Stimulated activated CD4-positive, alpha-beta T cell treated with anti-CD3 and anti-CD28 coated beads, Interleukin-15, amount 100 ng/mL, for 48 hours (primary cell): ENCODE measurements around the gene CUEDC1.
"Not testable (repeated sequence)": the region's sequence is repeated elsewhere in the genome, so short reads cannot be mapped to it uniquely, and the experiment has no call there.

Source experiments
- DNase-seq, 2 donors: peaks; one replicate each; pipeline ENCODE4 v3.0.0-alpha.2; 2020; ENCODE audit warnings: low read depth in 2 of 2

CUEDC1 gene

DNA sequence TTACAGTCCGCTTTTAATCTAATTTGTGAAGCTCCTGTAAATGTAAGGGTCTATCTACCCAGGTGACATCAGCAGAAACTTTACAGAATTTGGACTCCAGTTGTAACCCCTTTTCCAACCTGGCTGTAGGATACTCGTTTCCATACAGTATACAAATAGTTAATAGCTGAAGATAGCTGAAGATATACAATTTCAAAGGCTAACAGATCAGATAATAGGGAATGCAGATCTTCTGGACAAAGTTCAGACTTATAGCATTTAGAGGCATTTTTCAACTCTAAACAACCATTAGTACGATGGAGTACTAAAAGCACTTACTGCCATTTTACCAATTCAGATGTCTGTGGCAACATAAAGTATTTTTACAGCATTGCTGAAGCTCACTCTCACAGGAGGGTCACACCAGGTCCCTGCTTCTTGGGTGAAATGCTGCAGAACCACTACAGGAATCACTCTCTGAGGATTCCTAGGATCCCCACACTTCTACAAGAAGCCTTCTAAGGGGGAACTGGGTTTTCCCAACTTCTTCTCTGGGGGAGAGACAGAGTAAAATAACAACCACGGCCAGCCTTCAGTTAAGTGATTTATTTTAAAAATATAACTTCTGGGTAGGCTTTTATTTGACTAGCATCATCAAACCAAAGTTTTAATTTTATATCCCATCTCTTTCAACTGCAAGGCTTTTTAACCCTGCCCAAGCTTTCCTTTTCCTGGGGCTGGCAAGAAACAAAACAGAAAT is 29.9 kb upstream of the CUEDC1 start:
- DNase-seq, result no peak

DNA sequence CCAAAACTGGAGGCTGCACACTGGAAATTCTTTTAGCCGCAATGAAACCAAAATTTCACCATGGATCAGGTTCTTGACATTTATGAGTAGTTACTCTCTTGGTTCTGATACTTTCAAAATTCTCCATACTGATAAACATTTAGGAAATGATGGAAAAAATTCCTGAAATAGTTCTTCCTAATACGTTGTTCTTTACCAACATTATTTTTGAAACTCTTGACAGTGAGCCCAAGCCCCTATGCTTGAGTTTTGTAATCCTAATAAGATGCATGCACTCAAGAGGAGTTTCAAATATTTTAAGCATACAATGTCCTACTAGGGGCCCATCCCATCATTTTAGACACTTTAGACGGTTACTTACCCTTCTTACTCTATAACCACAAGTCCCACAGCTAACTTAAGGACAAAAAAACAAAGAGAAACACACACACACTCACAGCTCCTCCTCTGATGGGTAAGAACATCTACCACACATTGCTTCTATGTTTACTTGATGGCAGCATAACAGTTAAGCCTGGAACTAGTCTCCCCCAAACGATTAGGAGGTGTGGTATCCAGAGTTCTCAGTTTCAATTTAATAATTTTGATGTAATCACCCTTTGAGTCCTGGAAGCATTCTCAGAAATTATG is 29.2 kb upstream of the CUEDC1 start:
- no peak for DNase-seq

DNA sequence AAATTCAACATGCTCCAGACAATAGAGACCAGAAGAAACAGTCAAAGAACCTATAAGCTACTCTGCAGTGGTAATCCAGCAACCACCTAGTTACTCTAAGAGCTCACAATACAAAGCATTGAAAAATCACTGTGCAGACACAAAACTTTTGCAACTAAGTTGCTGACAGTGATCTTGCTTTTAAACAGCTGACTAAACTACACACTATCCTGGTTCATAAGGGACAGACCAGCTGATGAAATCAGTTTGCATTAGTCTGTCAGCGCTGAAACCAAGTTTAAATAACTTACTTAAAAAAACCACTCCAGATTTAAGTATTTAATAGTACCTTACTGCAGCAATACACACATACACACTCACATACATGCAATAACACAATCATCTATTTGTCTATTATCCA is 28.2 kb upstream of the CUEDC1 start:
- DNase-seq, result no peak

DNA sequence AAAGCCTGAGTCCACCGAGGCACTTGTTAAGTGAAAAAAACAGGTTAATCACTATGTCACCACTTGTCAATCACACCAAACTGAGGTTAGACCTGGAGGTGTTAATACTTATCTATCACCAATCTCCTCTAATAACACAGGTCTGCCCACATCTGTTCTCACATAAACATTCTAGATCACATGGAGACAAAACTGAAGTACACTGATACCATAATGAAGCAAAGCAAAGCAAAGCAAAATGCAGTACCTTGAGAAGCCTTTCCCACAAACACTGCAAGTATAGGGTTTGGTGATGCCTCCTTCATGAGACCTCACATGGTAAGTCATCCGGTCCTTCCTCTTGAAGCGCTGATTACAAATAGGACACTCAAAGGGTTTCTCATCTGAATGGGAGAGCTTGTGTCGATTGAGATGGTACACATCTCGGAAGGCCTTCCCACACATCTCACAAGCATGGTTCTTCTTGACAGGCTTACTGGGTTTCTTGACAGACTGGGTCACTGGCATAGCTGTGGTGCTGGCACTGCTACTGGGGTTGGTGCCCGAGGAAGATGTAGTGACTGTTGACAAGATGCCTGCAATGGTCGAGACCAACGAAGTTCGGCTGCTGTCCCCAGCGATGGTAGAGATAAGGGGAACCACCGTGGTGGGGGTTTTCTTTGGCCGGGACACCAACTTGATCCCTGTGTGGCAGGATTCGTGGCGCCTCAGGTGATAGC is 27.4 kb upstream of the CUEDC1 start:
- no peak for DNase-seq

DNA sequence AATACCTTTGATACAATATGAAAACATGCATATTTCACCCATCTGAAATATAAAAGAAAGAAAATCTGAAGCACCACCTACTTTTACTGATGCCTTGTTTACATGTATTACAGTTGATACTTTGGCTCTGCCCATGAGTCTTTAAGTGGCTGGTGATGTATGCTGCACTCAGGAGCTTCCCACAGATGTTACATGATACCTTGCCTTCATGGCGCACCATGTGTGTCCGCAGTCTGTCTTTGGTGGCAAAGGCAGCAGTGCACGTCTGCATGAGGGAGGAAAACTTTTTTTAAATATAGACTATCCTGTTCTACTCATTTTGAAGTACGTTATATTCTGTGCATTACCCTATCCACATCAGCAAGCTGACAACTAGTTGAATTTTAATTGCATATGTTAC is 25.3 kb upstream of the CUEDC1 start:
- no peak for DNase-seq

DNA sequence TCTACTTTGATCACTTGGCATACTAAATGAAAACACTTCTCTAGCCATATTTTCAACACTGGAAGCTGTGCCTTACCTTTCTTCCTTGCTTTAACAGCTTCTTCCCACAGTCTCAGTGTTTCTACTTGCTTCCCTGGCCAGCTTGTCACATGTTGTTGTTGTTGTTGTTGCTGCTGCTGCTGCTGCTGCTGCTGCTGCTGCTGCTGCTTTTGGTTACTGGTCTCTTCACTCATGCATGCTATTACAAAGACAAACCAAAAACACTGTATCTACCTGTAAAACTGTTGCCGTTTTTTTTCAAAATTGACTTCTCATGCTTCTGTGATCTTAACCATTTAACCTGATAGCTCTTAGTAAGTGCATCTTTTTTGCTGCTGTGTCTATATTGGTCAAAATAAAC is 23.9 kb upstream of the CUEDC1 start:
- DNase-seq, result no peak

DNA sequence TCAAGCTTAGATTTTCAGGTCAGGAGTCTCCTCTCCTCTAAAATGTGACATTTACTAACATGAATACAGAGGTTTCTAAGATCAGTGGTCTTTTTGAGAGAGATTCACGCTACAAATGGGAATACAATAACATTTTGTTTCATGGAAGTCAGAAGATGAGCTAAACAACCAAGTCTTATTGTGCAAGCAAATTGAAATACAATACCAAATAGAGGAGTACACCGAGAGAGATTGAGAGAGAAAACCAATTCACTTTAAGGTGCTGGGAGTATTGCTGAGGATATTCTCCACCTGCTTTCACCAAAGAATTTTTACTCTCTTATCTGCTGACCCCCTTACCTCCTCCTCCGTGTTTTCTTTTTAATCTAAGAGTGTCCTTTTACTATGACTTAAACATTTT is 21.4 kb upstream of the CUEDC1 start:
- no peak for DNase-seq

DNA sequence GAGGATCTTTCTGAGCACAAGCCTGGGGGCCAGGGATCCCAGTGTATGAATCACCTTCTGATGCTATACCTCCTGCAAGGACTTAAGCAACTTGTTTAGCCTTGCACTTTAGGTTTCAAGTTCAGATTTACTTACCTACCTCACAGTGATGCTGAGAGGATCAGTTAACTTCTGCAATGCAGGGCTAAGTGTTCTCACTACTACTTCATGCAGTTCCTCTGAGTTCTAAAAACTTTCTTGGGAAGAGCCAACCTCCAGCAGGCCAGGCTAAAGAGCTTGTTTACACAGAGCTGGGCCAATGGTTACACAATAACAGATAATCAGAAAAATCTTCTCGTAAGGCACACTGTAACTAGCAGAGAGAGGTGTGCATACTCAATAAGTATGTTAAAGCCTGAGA is 19.8 kb upstream of the CUEDC1 start:
- DNase-seq, result no peak

DNA sequence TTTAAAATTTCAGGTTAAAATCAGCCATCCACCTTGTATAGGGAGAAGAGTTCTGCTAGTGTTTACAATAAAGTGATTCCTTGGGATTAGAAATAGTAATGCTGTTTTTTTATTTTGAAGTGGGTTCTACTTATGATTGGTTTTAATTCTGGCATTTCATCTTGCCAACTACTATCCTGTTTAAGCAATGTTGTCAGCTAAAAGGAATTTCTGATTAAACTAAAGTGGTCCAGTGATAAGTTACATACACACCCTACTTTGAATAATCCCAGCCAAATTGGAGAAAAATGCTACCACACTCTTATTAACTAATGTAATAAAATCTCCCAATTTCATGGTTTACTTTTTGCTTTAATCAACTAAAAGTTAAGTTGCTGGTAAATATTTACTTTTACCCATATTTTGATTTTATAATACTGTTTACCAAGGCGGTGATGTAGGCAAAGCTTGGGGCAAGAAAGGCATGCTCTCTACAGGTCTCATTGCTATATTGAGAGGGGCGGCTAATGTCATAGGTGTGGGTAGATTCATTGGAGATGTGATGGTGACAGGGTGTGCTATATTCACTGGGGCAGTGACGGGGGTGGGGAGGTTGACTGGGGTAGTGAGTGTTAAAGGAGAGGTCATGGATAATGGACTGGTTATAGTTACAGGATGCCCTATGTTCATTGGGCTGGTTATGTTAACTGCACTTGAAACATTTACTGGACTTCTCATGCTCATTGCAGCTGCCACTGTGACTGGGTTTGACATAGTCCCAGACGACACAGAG is 19.0 kb upstream of the CUEDC1 start:
- not testable (repeated sequence) for DNase-seq

DNA sequence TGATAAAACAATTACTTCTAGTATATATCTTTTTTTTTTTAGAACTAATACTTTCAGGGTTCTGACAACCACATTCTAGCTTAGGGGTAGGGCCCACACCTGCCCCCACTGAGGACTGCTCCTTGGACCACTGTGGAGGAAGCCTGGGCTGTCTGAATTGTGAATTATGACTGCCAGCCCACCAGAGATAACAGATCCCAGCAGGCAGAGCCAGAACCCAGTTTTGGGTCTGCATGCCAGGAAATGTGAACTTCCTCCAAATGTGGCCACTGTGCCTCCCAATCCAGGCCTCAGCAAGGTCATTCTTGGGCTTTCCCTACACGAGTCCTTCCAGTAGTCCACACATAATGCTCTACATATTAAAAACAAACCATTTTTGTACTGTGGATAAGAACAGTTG is 16.9 kb upstream of the CUEDC1 start:
- no peak for DNase-seq

DNA sequence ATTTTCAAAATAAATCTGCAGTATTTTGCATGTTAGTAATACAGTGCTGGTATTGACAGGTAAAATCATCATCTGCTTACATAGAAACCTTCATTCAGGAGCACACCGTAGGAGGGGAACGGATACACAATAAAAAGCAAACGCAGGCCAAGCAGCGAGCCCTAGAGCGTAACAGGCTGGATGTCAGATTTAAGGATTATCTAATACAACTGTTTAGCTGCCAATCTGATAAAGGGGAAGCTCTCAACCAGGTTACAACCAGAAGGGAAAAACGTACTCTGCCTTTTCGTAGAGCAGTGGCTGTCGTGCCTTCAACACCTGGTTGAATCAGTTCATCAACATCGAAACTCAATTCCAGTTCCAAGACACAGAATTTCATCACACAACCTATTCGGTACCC is 16.4 kb upstream of the CUEDC1 start:
- DNase-seq, result no peak

DNA sequence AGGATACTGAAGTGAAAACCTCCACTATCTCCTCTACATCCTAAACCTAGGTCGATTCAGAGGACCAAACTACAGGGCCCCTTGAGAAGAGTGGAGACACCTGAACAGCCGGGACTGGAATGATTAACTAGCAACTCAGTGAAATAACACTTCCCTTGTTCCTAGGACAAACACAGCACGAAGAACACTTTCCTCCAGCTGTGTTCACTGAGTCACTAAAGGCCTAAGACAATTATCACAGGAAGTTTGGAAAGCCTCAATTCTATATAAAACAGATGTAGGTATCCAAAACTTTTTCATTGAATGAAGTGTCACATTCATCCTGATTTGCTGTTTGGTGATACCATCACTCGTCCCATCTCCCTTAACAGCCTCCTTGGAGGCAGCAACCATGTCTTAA is 15.5 kb upstream of the CUEDC1 start:
- no peak for DNase-seq

DNA sequence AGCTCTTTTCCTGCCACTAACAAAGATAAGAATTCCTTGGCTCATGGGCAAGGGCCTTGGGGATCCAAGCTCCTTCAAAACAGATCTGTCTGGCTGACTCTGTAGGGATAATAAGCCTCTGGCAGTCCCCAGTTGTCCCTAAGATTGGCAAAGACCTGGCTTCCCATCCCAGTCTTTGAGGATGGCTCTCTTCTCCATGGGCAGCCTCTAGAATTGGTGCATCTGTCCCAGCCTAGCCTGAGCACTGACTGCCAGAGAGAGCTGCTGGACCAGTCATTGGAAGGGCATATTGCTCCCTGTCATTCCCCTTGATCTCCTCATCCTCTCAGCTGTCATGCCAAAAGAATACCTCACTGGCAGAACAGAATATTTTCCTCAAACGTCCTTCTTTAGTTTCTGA is 13.2 kb upstream of the CUEDC1 start:
- no peak for DNase-seq

DNA sequence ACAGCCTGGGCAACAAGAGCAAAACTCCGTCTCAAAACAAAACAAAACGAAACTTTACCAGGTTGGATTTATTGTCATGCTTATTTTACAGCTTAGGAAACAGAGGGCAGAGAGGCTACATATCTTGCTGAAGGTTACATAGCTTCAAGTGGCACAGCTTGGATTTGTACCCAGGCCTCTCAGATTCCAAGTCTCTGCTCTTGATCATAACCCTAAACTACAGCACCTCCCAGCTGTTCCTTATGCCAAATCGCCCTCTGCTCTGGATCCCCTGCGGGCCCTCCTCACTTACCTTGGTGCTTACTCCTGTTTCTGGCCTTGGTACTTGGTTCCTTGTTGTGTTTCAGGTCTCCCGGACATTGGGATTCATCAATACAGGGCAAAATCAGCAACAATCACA is 11.7 kb upstream of the CUEDC1 start:
- no peak for DNase-seq

DNA sequence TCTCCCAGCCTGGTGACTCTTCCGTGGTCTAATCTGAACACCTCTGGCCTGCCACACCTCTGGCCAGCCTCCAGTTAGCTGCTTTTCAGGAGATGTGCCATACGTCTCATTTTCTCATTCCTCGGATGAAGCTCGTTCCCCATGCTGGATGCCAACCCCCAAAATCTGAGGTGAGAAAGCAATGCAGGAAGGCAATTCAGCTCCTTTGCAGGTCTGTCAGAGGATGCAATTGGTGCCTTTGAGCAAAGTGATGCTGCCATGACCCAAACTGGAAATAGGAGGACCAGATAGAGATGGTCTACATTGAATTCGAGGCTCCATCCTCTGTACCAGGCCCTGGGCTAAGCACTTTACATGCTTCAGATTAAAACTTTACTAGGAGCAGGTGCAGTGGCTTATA is 11.0 kb upstream of the CUEDC1 start:
- DNase-seq, result no peak

DNA sequence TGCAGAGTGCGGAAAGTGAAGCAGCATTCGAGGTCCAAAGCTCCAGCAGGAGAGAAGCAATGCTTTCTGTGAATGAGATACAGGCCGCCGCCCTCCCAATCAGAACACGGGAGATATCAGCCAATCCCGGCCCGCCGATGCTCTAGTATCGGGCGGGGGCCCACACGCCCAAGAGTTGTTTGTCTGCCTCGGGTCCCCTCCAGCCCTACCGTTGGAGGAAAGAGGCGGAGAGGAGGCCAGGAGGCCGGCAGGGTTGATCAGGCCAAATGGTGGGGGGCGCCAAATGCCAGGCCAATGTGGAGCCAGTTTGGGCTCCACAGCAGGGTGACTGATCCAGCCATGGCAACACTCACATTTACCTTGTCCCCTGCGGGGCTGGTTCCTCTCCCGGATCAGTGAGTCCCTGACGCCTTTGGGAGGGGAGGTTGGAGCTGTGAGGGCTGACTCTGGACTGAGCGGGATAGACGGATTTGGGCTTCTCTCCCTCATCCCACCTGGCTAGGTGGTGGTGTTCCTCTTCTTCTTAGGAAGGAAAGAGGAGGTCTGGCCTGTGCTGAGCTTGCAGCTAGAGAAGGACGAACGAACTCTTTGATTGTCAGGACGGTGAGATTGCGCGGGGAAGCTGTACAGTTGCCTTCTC is 10.4 kb upstream of the CUEDC1 start:
- DNase-seq, result no peak

DNA sequence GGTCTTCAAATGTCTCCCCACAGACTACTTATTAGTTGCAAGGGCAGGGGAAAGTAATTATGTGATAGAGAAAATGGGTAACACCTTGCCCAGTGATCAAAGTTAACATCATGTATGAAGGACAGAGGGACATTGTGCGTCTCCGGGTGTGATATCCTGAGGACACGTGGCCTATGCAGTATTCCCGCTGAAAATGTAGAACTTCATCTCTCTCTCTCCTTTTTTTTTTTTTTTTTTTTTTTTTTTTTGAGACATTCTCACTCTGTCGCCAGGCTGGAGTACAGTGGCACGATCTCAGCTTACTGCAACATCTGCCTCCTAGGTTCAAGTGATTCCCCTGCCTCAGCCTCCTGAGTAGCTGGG is 7.9 kb upstream of the CUEDC1 start:
- no peak for DNase-seq

DNA sequence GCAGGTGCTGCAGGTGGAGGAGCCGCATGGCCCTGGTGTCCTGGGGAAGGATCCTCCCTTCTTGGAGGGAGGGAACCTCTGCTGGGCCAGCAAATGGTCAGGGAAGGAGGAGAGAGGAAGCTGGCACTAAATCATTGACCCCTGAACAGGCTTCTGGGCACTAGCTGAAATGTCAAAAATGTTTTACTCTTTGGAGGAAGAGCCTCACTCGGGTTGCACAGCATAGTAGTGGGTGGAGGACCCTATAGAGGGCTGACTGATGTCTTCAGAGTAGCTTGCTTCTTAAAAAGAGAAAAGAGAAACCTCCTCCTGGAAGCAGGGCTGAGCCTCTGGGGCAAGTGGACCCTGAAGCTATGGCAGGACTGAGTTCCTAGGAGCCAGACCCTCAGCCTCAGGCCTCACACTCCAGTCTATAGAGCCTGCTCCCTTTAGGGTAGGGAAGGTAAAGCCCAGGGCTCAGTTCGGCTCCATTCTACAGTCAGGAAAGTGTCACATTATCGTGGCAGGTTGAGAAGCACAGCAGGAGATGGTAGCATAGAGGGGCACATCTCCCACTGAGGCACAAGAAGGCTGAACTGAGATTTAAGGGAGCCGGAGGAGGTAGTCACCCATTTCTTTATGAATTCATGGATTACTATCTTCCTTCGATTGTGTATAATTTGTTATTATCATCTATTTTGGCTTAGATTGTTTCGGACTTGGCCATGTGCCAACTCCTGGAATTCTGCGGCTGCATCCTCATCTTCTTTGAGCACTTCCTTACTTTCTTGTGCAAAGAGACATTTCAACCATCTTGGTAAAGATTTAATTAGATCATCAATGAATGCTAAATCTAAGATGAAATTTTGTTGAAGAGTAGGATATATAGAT is 7.3 kb upstream of the CUEDC1 start:
- no peak for DNase-seq

DNA sequence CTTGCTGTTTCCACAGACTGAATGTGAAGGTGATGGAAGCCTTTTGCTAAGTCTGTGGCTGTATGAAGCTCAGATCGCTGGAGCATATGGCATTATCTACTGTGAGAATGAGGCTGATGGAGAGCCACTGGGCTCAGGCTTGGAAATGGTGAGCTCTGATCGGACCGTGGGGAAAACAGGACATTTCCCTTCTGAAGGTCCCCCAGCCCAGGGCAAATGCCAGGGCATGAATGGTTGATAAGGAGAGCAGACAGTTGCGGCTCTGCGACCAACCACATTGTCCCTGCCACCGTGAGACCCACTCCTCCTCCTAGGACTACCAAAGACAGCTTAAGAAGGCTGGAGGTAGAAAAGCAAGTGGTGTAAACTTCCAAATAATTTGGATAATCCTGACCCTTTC is 4.7 kb upstream of the CUEDC1 start:
- DNase-seq, result no peak

DNA sequence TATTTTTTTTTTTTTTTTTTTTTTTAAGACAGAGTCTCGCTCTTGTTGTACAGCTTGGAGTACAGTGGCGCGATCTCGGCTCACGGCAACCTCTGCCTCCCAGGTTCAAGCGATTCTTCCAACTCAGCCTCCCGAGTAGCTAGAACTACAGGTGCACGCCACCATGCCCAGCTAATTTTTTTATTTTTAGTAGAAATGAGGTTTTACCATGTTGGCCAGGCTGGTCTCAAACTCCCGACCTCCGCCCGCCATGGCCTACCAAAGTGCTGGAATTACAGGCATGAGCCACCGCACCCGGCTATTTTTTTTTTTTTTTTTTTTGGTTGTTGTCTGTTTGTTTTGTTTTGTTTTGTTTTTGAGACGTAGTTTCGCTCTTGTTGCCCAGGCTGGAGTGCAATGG is 3.2 kb upstream of the CUEDC1 start:
- DNase-seq, result not testable (repeated sequence)

DNA sequence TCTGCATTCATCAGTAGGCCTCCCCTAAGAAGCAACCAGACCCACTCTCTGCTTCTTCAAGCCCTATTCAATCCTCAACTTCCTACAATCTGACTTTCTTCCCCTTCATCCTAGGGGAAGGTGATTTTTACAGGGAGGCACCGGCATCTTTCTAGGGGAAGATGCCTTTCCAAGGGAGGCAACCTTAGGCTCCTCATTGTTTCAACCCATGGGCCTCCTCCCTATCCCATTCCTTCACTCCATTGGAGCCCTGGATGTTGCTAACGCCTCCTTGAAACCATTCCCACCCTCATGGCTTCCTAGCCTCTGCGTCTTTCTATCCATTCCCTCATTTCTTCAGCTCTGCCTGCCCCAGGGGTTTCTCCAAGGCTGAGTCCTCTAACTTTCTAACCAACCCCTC is 2.7 kb upstream of the CUEDC1 start:
- no peak for DNase-seq
